Hepatocyte (in vitro differentiated cells): ENCODE measurements around the gene REXO1. TPM values are rescaled to one million over a fixed set of nuclear protein-coding genes. Genes with fewer than 3 reads are reported as not detected.

Source experiments
- DNase-seq: peaks from one replicate; pipeline ENCODE4 v3.0.0-alpha.2; 2016; ENCODE audit warnings: low spot score
- H2AFZ ChIP-seq: fragments of 200-600 bp; sonication (generic); 2 replicates; pipeline ENCODE4 v1.6.0; 2016; ENCODE audit warnings: antibody characterized with exemption, mild to moderate bottlenecking
- H3K27ac ChIP-seq: fragments of 200-600 bp; sonication (generic); 2 replicates; pipeline ENCODE4 v1.5.1; 2016; ENCODE audit warnings: mild to moderate bottlenecking
- H3K27me3 ChIP-seq: fragments of 200-600 bp; sonication (generic); 2 replicates; pipeline ENCODE4 v1.6.1; 2016
- H3K36me3 ChIP-seq: fragments of 200-600 bp; sonication (generic); replicated peaks from 2 replicates; pipeline ENCODE4 v1.5.1; 2016; ENCODE audit warnings: low read depth; ENCODE audit not compliant: insufficient read depth
- H3K4me1 ChIP-seq: fragments of 200-600 bp; sonication (generic); 2 replicates; pipeline ENCODE4 v1.5.1; 2016; ENCODE audit warnings: mild to moderate bottlenecking, moderate library complexity; ENCODE audit not compliant: insufficient read depth
- H3K4me2 ChIP-seq: fragments of 200-600 bp; sonication (generic); 2 replicates; pipeline ENCODE4 v1.6.0; 2016
- H3K4me3 ChIP-seq: fragments of 200-600 bp; sonication (generic); 2 replicates; pipeline ENCODE4 v1.5.1; 2016; ENCODE audit warnings: mild to moderate bottlenecking
- H3K79me2 ChIP-seq: fragments of 200-600 bp; sonication (generic); 2 replicates; pipeline ENCODE4 v1.6.0; 2017; ENCODE audit warnings: mild to moderate bottlenecking
- H3K9me2 ChIP-seq: fragments of 200-600 bp; sonication (generic); replicated peaks from 2 replicates; pipeline ENCODE4 v1.6.0; 2017; ENCODE audit warnings: mild to moderate bottlenecking; ENCODE audit not compliant: insufficient read depth
- H3K9me3 ChIP-seq: fragments of 200-600 bp; sonication (generic); 2 replicates; pipeline ENCODE4 v1.5.1; 2016; ENCODE audit warnings: low read depth, mild to moderate bottlenecking
- H4K20me1 ChIP-seq: fragments of 200-600 bp; sonication (generic); 2 replicates; pipeline ENCODE4 v1.6.0; 2016; ENCODE audit warnings: mild to moderate bottlenecking; ENCODE audit not compliant: insufficient read depth, poor library complexity, severe bottlenecking
- CTCF ChIP-seq: fragments of 200-600 bp; sonication (generic); IDR thresholded peaks from 2 replicates; pipeline ENCODE4 v1.5.1; 2016; ENCODE audit warnings: antibody characterized with exemption, mild to moderate bottlenecking; ENCODE audit not compliant: poor library complexity
- EZH2 ChIP-seq: fragments of 200-600 bp; sonication (generic); IDR thresholded peaks from 2 replicates; pipeline ENCODE4 v1.6.1; 2016; ENCODE audit warnings: antibody characterized with exemption, mild to moderate bottlenecking, borderline replicate concordance
- EZH2phosphoT487 ChIP-seq: fragments of 200-600 bp; sonication (generic); IDR thresholded peaks from one replicate; pipeline ENCODE4 v1.6.1; 2018; ENCODE audit warnings: antibody characterized with exemption, mild to moderate bottlenecking, low read depth, moderate library complexity; ENCODE audit not compliant: unreplicated experiment, severe bottlenecking
- WGBS: methylation state at CpG from one replicate; pipeline ENCODE4 v1.1.6; 2016; ENCODE audit warnings: low lambda C conversion rate; ENCODE audit errors: missing lambda C conversion rate; 5-methylcytosine and 5-hydroxymethylcytosine counted together
- polyA plus RNA-seq: library from polyadenylated mRNA; unstranded; fragments of >200 nt; fragmentation: Nextera tagmentation; extraction: Ambion mirVana; gene quantifications from 2 replicates; pipeline ENCODE4 v1.2.1, GENCODE V29; 2016
- total RNA-seq: library from RNA; depleted of rRNA; stranded (reverse); fragments of >200 nt; gene quantifications from 2 replicates; pipeline ENCODE4 v1.2.3, GENCODE V29; 2014

The REXO1 gene
- total and polyA plus RNA-seq, 2 experiments from 2014 or later: 13.4 to 22.8 TPM

- WGBS: 77% methylated on average over 10 of the region's 16 CpGs
- Histone ChIP-seq H3K27ac (peak overlapping the region; percentile 97), H3K79me2 (peaks cover 86% of the 10 kb centered on the region), H4K20me1 (peaks cover 45% of the 10 kb centered on the region), H3K4me2 (peak overlapping the region; percentile 83), H3K4me3 (no peak overlapping the region), H3K27me3 (no peaks in the 10 kb centered on the region), H3K4me1 (peaks cover 77% of the 10 kb centered on the region), H2AFZ (no peak overlapping the region), H3K36me3 (no peaks in the 10 kb centered on the region), H3K9me3 (no peaks in the 10 kb centered on the region), H3K9me2 (no peaks in the 10 kb centered on the region)
- no peak for DNase-seq
- TF ChIP-seq EZH2phosphoT487 (no peak), CTCF (no peak), EZH2 (no peak)
These were observed 9.5 kb upstream of the REXO1 start for GRCh38 chr19:1857648-1858326.

- Histone ChIP-seq H3K4me3 (peak overlapping the region; percentile 12), H3K27ac (peak overlapping the region; percentile 97), H3K36me3 (no peaks in the 10 kb centered on the region), H3K9me3 (no peaks in the 10 kb centered on the region), H2AFZ (no peak overlapping the region), H4K20me1 (peaks cover 39% of the 10 kb centered on the region), H3K79me2 (peaks cover 83% of the 10 kb centered on the region), H3K27me3 (no peaks in the 10 kb centered on the region), H3K4me1 (peaks cover 73% of the 10 kb centered on the region), H3K9me2 (no peaks in the 10 kb centered on the region), H3K4me2 (peak overlapping the region; percentile 83)
- DNase-seq: peak; percentile 95
- TF ChIP-seq CTCF: no peak
- TF ChIP-seq EZH2: no peak
- TF ChIP-seq EZH2phosphoT487: no peak
- 36% methylated on average over 34 of the region's 73 CpGs for WGBS
These were observed 8.7 kb upstream of the REXO1 start for GRCh38 chr19:1856698-1857603.

GRCh38 chr19:1856345-1856697 lies 8.0 kb upstream of the REXO1 start:
- H3K4me2 ChIP-seq: peak overlapping the region; percentile 83
- H3K79me2 ChIP-seq: peaks cover 77% of the 10 kb centered on the region
- H3K36me3 ChIP-seq: no peaks in the 10 kb centered on the region
- DNase-seq: no peak
- TF ChIP-seq CTCF (no peak), EZH2phosphoT487 (no peak), EZH2 (no peak)
- H3K27ac ChIP-seq: peak overlapping the region; percentile 97
- H3K9me3 ChIP-seq: no peaks in the 10 kb centered on the region
- WGBS: 76% methylated on average over 6 of the region's 6 CpGs
- peaks cover 66% of the 10 kb centered on the region for H3K4me1 ChIP-seq
- H3K27me3 ChIP-seq: no peaks in the 10 kb centered on the region
- H4K20me1 ChIP-seq: peaks cover 32% of the 10 kb centered on the region
- no peak overlapping the region for H3K4me3 ChIP-seq
- no peaks in the 10 kb centered on the region for H3K9me2 ChIP-seq
- no peak overlapping the region for H2AFZ ChIP-seq
